CD8-positive, alpha-beta memory T cell (primary cell): ENCODE measurements around the gene FAM228A. TPM values are rescaled to one million over a fixed set of nuclear protein-coding genes. Genes with fewer than 3 reads are reported as not detected.

ENCODE experiments used
- CTCF ChIA-PET: fragments of 350-600 bp; sonication (Branson Sonifier 250); formaldehyde crosslinking; loops from one replicate; lab custom pipeline; 2021; ENCODE audit warnings: antibody characterized with exemption; lab: Charles Lee
- POLR2A ChIA-PET: fragments of 350-600 bp; sonication (Branson Sonifier 250); formaldehyde crosslinking; loops from one replicate; lab custom pipeline; 2021; ENCODE audit warnings: antibody characterized with exemption; lab: Charles Lee
- DNase-seq, 5 donors: peaks; one replicate each; pipeline versions ENCODE4 v3.0.0 to v3.0.0-alpha.2; 2020 to 2022; ENCODE audit warnings: mixed read lengths in 1 of 5
- H3K27ac ChIP-seq: one replicate; pipeline ENCODE4 v1.7.0; 2013; ENCODE audit warnings: low read depth, mild to moderate bottlenecking, low read length, moderate library complexity
- H3K27me3 ChIP-seq: 2 replicates; pipeline ENCODE4 v1.7.0; 2013; ENCODE audit warnings: low read length, mild to moderate bottlenecking; ENCODE audit not compliant: insufficient read depth, poor library complexity, severe bottlenecking
- H3K36me3 ChIP-seq: 2 replicates; pipeline ENCODE4 v1.7.0; 2013; ENCODE audit warnings: mild to moderate bottlenecking, low read length, moderate library complexity; ENCODE audit not compliant: insufficient read depth
- H3K4me1 ChIP-seq: 2 replicates; pipeline ENCODE4 v1.7.0; 2013; ENCODE audit warnings: mild to moderate bottlenecking, low read length, moderate library complexity; ENCODE audit not compliant: insufficient read depth
- H3K4me3 ChIP-seq: 2 replicates; pipeline ENCODE4 v1.7.0; 2013; ENCODE audit warnings: mild to moderate bottlenecking, low read length
- H3K9me3 ChIP-seq: 2 replicates; pipeline ENCODE4 v1.7.0; 2013; ENCODE audit warnings: mild to moderate bottlenecking, low read length
- H3K27ac Mint-ChIP-seq, 8 donors: one replicate each; pipeline ENCODE4 v1.8.0; 2020 to 2021; ENCODE audit warnings: mixed read lengths in 8 of 8, mild to moderate bottlenecking in 6 of 8, inconsistent platforms in 3 of 8, moderate library complexity in 3 of 8
- H3K27me3 Mint-ChIP-seq, 2 donors: one replicate each; pipeline ENCODE4 v1.8.0; 2020 to 2021; ENCODE audit warnings: mixed read lengths in 2 of 2, mild to moderate bottlenecking in 1 of 2, moderate library complexity in 1 of 2
- H3K36me3 Mint-ChIP-seq, 3 donors: one replicate each; pipeline ENCODE4 v1.8.0; 2020 to 2021; ENCODE audit warnings: mixed read lengths in 3 of 3, inconsistent platforms in 1 of 3, mild to moderate bottlenecking in 1 of 3
- H3K4me1 Mint-ChIP-seq, 3 donors: one replicate each; pipeline ENCODE4 v1.8.0; 2020 to 2021; ENCODE audit warnings: mixed read lengths in 3 of 3, inconsistent platforms in 1 of 3, mild to moderate bottlenecking in 1 of 3
- H3K4me3 Mint-ChIP-seq, 7 donors: one replicate each; pipeline ENCODE4 v1.8.0; 2020 to 2021; ENCODE audit warnings: mixed read lengths in 7 of 7, mild to moderate bottlenecking in 6 of 7, moderate library complexity in 4 of 7, inconsistent platforms in 2 of 7
- H3K9me3 Mint-ChIP-seq, 5 donors: one replicate each; pipeline ENCODE4 v1.8.0; 2020 to 2022; ENCODE audit warnings: mixed read lengths in 5 of 5, mild to moderate bottlenecking in 3 of 5, moderate library complexity in 2 of 5, inconsistent platforms in 1 of 5
- polyA plus RNA-seq: library from polyadenylated mRNA; unstranded; fragments of 300-500 nt; fragmentation: Illumina TruSeq; gene quantifications from one replicate; pipeline ENCODE4 v1.2.3, GENCODE V29; 2021
- total RNA-seq, 2 experiments: library from RNA; stranded (reverse); gene quantifications; one replicate each; pipeline ENCODE4 v1.2.3, GENCODE V29; 2021

The FAM228A gene
- total and polyA plus RNA-seq, 3 experiments from 2014 or later = not detected

DNA sequence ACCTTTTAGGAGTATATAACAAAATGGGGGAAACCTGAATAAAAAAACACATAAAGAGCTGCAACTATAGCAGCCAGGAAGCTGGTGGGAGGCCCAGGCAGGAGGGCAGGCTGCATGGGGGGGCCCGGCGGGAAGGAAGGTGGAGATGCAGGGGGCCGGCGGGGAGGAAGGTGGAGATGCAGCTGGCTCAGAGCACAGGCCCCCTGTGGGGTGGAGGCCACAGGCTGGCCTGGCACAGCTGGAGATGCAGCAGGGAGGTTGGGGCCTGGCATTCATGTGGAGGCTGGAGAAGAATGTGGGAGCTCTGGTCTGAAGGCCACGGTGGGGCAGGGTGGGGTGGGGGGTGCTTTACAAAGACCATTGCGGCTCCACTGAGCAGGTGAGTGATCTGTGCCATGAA is 31.4 kb downstream of the FAM228A start:
- Mint-ChIP-seq H3K27ac (peak overlapping the region in 2 of 8 donors; percentile 9 to 29), H3K27me3 (no peaks in the 10 kb centered on the region), H3K4me1 (no peaks in the 10 kb centered on the region), H3K4me3 (no peak overlapping the region), H3K36me3 (peaks cover 42 to 92% (median 43%) of the 10 kb centered on the region in 3 donors), H3K9me3 (no peaks in the 10 kb centered on the region)
- H3K27me3 ChIP-seq = no peaks in the 10 kb centered on the region
- H3K4me3 ChIP-seq = no peak overlapping the region
- no peaks in the 10 kb centered on the region for H3K9me3 ChIP-seq
- POLR2A ChIA-PET = no interaction called here
- no peaks in the 10 kb centered on the region for H3K4me1 ChIP-seq
- peaks cover 44% of the 10 kb centered on the region for H3K36me3 ChIP-seq
- CTCF ChIA-PET = interaction anchor here (1.2 to 1.3 kb wide), 2 partner anchors 17 to 18 kb away, joined by 3 read pairs; no protein-coding TSS in a partner anchor
- no peak for DNase-seq
- H3K27ac ChIP-seq = no peak overlapping the region

- H3K4me1 Mint-ChIP-seq = no peaks in the 10 kb centered on the region
- no peaks in the 10 kb centered on the region for H3K9me3 Mint-ChIP-seq
- Histone ChIP-seq H3K9me3 (no peaks in the 10 kb centered on the region), H3K27me3 (no peaks in the 10 kb centered on the region), H3K4me3 (no peak overlapping the region), H3K27ac (no peak overlapping the region), H3K4me1 (no peaks in the 10 kb centered on the region), H3K36me3 (peaks cover 44% of the 10 kb centered on the region)
- peaks cover 41 to 92% (median 45%) of the 10 kb centered on the region in 3 donors for H3K36me3 Mint-ChIP-seq
- ChIA-PET CTCF (interaction anchor here (1.2 to 1.3 kb wide), 2 partner anchors 17 to 18 kb away, joined by 3 read pairs; no protein-coding TSS in a partner anchor), POLR2A (no interaction called here)
- H3K27ac Mint-ChIP-seq = peak overlapping the region in 2 of 8 donors; percentile 29 to 66
- H3K27me3 Mint-ChIP-seq = no peaks in the 10 kb centered on the region
- no peak for DNase-seq
- no peak overlapping the region for H3K4me3 Mint-ChIP-seq
These were observed 31.9 kb downstream of the FAM228A start for GRCh38 chr2:24206714-24207113.

DNA sequence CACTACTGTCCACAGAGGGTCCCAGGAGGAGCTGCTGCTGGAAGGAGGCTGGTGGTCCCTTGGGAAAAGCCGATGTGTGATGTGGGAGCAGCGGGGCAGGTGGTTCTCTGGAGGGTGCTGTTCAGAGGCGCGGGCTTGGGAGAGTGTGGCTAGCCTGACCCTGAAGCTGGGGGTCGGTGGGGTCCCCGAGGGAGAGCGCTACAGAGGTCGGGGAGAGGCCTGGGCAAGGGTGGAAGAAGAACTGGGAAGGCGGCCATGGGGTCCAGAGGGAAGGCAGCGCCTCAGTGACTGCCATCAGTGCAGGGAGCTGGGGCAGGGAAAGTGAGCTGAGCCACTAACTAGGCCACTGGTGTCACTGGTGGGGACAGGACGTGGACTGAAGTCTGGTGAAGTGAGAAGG is 32.5 kb downstream of the FAM228A start:
- Histone ChIP-seq H3K36me3 (peaks cover 49% of the 10 kb centered on the region), H3K27me3 (no peaks in the 10 kb centered on the region), H3K4me3 (no peak overlapping the region), H3K9me3 (no peaks in the 10 kb centered on the region), H3K4me1 (no peaks in the 10 kb centered on the region), H3K27ac (no peak overlapping the region)
- Mint-ChIP-seq H3K4me3 (peak overlapping the region in 1 of 7 donors; percentile 18), H3K27ac (peak overlapping the region in 1 of 8 donors; percentile 17), H3K27me3 (no peaks in the 10 kb centered on the region), H3K36me3 (peaks cover 38 to 95% (median 46%) of the 10 kb centered on the region in 3 donors), H3K9me3 (no peaks in the 10 kb centered on the region), H3K4me1 (no peaks in the 10 kb centered on the region)
- no peak for DNase-seq
- ChIA-PET POLR2A (no interaction called here), CTCF (interaction anchor here (0.9 kb wide), 1 partner anchor 383 kb away, joined by 5 read pairs; no protein-coding TSS in a partner anchor)

GRCh38 chr2:24208490-24208889 is 33.6 kb downstream of the FAM228A start:
- Histone ChIP-seq H3K27me3 (no peaks in the 10 kb centered on the region), H3K4me3 (no peak overlapping the region), H3K36me3 (peaks cover 55% of the 10 kb centered on the region), H3K9me3 (no peaks in the 10 kb centered on the region), H3K27ac (no peak overlapping the region), H3K4me1 (no peaks in the 10 kb centered on the region)
- no peaks in the 10 kb centered on the region for H3K9me3 Mint-ChIP-seq
- H3K27me3 Mint-ChIP-seq = no peaks in the 10 kb centered on the region
- H3K4me3 Mint-ChIP-seq = no peak overlapping the region
- peak overlapping the region in 1 of 8 donors; percentile 44 for H3K27ac Mint-ChIP-seq
- DNase-seq = no peak
- POLR2A ChIA-PET = no interaction called here
- H3K36me3 Mint-ChIP-seq = peaks cover 36 to 95% (median 48%) of the 10 kb centered on the region in 3 donors
- CTCF ChIA-PET = no interaction called here
- H3K4me1 Mint-ChIP-seq = no peaks in the 10 kb centered on the region

GRCh38 chr2:24209389-24210105 is 34.7 kb downstream of the FAM228A start:
- peaks cover 27 to 90% (median 44%) of the 10 kb centered on the region in 3 donors for H3K36me3 Mint-ChIP-seq
- DNase-seq = no peak
- CTCF ChIA-PET = interaction anchor here (0.7 kb wide), 1 partner anchor 618 kb away, joined by 3 read pairs; no protein-coding TSS in a partner anchor
- no peak overlapping the region for H3K4me3 Mint-ChIP-seq
- H3K27me3 Mint-ChIP-seq = no peaks in the 10 kb centered on the region
- H3K4me1 ChIP-seq = no peaks in the 10 kb centered on the region
- no peak overlapping the region for H3K27ac Mint-ChIP-seq
- peaks cover 55% of the 10 kb centered on the region for H3K36me3 ChIP-seq
- H3K4me1 Mint-ChIP-seq = peaks cover 0 to 1% (median 0%) of the 10 kb centered on the region in 3 donors
- POLR2A ChIA-PET = no interaction called here
- H3K4me3 ChIP-seq = no peak overlapping the region
- no peaks in the 10 kb centered on the region for H3K27me3 ChIP-seq
- no peaks in the 10 kb centered on the region for H3K9me3 ChIP-seq
- no peak overlapping the region for H3K27ac ChIP-seq
- no peaks in the 10 kb centered on the region for H3K9me3 Mint-ChIP-seq

GRCh38 chr2:24210106-24210455 is 35.2 kb downstream of the FAM228A start:
- no peak overlapping the region for H3K4me3 Mint-ChIP-seq
- H3K27me3 Mint-ChIP-seq = no peaks in the 10 kb centered on the region
- peaks cover 2 to 7% (median 4%) of the 10 kb centered on the region in 3 donors for H3K4me1 Mint-ChIP-seq
- no peak for DNase-seq
- H3K4me3 ChIP-seq = no peak overlapping the region
- CTCF ChIA-PET = interaction anchor here (0.7 kb wide), 1 partner anchor 618 kb away, joined by 3 read pairs; no protein-coding TSS in a partner anchor
- peaks cover 27 to 87% (median 44%) of the 10 kb centered on the region in 3 donors for H3K36me3 Mint-ChIP-seq
- peaks cover 53% of the 10 kb centered on the region for H3K36me3 ChIP-seq
- H3K27me3 ChIP-seq = no peaks in the 10 kb centered on the region
- no peaks in the 10 kb centered on the region for H3K9me3 Mint-ChIP-seq
- no peaks in the 10 kb centered on the region for H3K4me1 ChIP-seq
- no peak overlapping the region for H3K27ac Mint-ChIP-seq
- no peaks in the 10 kb centered on the region for H3K9me3 ChIP-seq
- no peak overlapping the region for H3K27ac ChIP-seq
- POLR2A ChIA-PET = no interaction called here

- peaks cover 3 to 10% (median 8%) of the 10 kb centered on the region in 3 donors for H3K4me1 Mint-ChIP-seq
- H3K4me3 ChIP-seq = no peak overlapping the region
- POLR2A ChIA-PET = no interaction called here
- H3K27me3 Mint-ChIP-seq = no peaks in the 10 kb centered on the region
- DNase-seq = no peak
- H3K4me3 Mint-ChIP-seq = no peak overlapping the region
- CTCF ChIA-PET = no interaction called here
- H3K9me3 Mint-ChIP-seq = no peaks in the 10 kb centered on the region
- H3K27ac Mint-ChIP-seq = peak overlapping the region in 1 of 8 donors; percentile 61
- H3K27ac ChIP-seq = no peak overlapping the region
- H3K36me3 ChIP-seq = peaks cover 47% of the 10 kb centered on the region
- no peaks in the 10 kb centered on the region for H3K4me1 ChIP-seq
- H3K9me3 ChIP-seq = no peaks in the 10 kb centered on the region
- H3K36me3 Mint-ChIP-seq = peaks cover 24 to 86% (median 41%) of the 10 kb centered on the region in 3 donors
- no peaks in the 10 kb centered on the region for H3K27me3 ChIP-seq
These were observed 35.9 kb downstream of the FAM228A start for GRCh38 chr2:24210723-24211122.

- Mint-ChIP-seq H3K4me1 (peaks cover 3 to 13% (median 10%) of the 10 kb centered on the region in 3 donors), H3K9me3 (no peaks in the 10 kb centered on the region), H3K27ac (peak overlapping the region in 1 of 8 donors; percentile 14), H3K27me3 (no peaks in the 10 kb centered on the region), H3K36me3 (peaks cover 24 to 87% (median 42%) of the 10 kb centered on the region in 3 donors), H3K4me3 (no peak overlapping the region)
- Histone ChIP-seq H3K4me3 (no peak overlapping the region), H3K9me3 (no peaks in the 10 kb centered on the region), H3K27ac (no peak overlapping the region), H3K36me3 (peaks cover 47% of the 10 kb centered on the region), H3K4me1 (no peaks in the 10 kb centered on the region), H3K27me3 (no peaks in the 10 kb centered on the region)
- no peak for DNase-seq
- POLR2A ChIA-PET = no interaction called here
- CTCF ChIA-PET = no interaction called here
These were observed 36.6 kb downstream of the FAM228A start for GRCh38 chr2:24211408-24211807.
